Measurements from ENCODE around the gene BIN2. TPM values are rescaled to one million over a fixed set of nuclear protein-coding genes. Genes with fewer than 3 reads are reported as not detected.

BIN2 gene
- total and polyA plus RNA-seq, 9 of the 15 experiments (the other 6 are each of a cell fraction or from before 2014, with no cell fraction given): 0.04 to 0.39 (median 0.25) TPM; not detected in 1

GRCh38 chr12:51246254-51246853 lies 77.6 kb downstream of the BIN2 start (continued):
- TF ChIP-seq RREB1 (CRISPR knock-in tag; IDR thresholded peaks at IDR 0.05) (peak; percentile 89), ELF2 (CRISPR knock-in tag; IDR thresholded peaks at IDR 0.05) (peak; percentile 74; the same call in 1 of the 2 replicates), MCM2 (IDR thresholded peaks at IDR 0.05; ENCODE audit: low read depth) (no peak), NUFIP1 (IDR thresholded peaks at IDR 0.05; ENCODE audit: partially characterized antibody) (peak; percentile 56), ZNF695 (CRISPR knock-in tag; IDR thresholded peaks at IDR 0.05) (peak; percentile 67; the same call in 1 of the 2 replicates), PTRF (tag; IDR thresholded peaks at IDR 0.05) (no peak), ZNF583 (CRISPR knock-in tag; IDR thresholded peaks at IDR 0.05) (peak; percentile 84), PHF21A (IDR thresholded peaks at IDR 0.05; ENCODE audit: borderline replicate concordance, low read depth) (peak; percentile 76), SPI1 (IDR thresholded peaks at IDR 0.05; ENCODE audit: borderline replicate concordance, low read depth, low read length) (peak; percentile 97), FOXK1 (CRISPR knock-in tag; IDR thresholded peaks at IDR 0.05; ENCODE audit: borderline replicate concordance) (no peak), ZMIZ1 (IDR thresholded peaks at IDR 0.05; ENCODE audit: low read depth in 2 of 2, low read length in 2 of 2) (peak in 1 of 2 experiments; percentile 33; a peak in 1 of 4 replicates), CBFA2T3 (IDR thresholded peaks at IDR 0.05) (peak; percentile 72), ZNF175 (CRISPR knock-in tag; IDR thresholded peaks at IDR 0.05; ENCODE audit: low read depth) (peak; percentile 90), ZNF431 (CRISPR knock-in tag; IDR thresholded peaks at IDR 0.05) (no peak)

All from K562 (cell line).